Limb (tissue), 2 donors: Measurements from ENCODE around the gene FUCA2.
"Not testable (repeated sequence)": the region's sequence is repeated elsewhere in the genome, so short reads cannot be mapped to it uniquely, and the experiment has no call there.

Experiments
- DNase-seq, 2 donors: peaks; one replicate each; pipeline ENCODE4 v3.0.0-alpha.2; 2016; ENCODE audit errors: extremely low spot score in 2 of 2

Gene FUCA2

GRCh38 chr6:143501851-143502250, 9.7 kb downstream of the FUCA2 start:
- no peak for DNase-seq

- no peak for DNase-seq
Measured at GRCh38 chr6:143498428-143498827, 13.1 kb downstream of the FUCA2 start.

DNA sequence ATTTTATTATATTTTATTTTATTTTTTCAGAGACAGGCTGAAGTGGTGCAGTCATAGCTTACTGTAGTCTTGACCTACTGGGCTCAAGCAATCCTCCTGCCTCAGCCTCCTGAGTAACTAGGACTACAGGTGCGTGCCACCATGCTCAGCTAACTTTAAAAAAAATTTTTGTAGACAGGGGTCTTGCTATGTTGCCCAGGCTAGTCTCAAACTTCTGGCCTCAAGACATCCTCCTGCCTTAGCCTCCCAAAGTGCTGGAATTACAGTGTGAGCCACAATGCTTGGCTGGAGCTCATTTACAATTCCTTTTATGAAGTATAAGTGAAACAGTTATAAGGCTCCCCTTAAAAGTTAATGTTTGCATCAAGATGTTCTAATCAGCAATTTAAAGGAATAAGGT, 14.5 kb downstream of the FUCA2 start:
- no peak for DNase-seq

GRCh38 chr6:143490775-143491174, 20.7 kb downstream of the FUCA2 start:
- DNase-seq: no peak

DNA sequence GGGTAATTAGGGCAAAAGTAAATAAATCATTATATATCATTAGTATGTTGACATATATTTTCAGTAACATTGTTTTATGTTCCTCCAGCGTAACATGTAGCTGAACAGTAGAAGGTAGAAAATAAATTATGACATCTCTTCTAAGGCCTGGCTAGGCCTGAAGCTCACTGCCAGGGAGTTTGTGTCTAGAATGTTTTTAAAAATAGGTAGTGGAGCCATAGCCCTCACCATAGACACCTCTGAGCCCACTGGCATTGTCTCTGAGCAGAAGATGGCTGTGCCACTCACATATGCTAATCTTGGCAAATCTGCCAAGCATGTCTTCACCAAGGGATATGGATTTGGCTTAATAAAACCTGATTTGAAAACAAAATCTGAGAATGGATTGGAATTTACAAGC, 21.3 kb downstream of the FUCA2 start:
- DNase-seq: no peak

- no peak for DNase-seq
Measured at GRCh38 chr6:143486752-143487151, 24.8 kb downstream of the FUCA2 start.

- no peak for DNase-seq
Measured at GRCh38 chr6:143485967-143486366, 25.6 kb downstream of the FUCA2 start.

- DNase-seq: no peak
Measured at GRCh38 chr6:143482593-143482992, 28.9 kb downstream of the FUCA2 start.

GRCh38 chr6:143478479-143479062, 32.9 kb downstream of the FUCA2 start:
- no peak for DNase-seq

DNA sequence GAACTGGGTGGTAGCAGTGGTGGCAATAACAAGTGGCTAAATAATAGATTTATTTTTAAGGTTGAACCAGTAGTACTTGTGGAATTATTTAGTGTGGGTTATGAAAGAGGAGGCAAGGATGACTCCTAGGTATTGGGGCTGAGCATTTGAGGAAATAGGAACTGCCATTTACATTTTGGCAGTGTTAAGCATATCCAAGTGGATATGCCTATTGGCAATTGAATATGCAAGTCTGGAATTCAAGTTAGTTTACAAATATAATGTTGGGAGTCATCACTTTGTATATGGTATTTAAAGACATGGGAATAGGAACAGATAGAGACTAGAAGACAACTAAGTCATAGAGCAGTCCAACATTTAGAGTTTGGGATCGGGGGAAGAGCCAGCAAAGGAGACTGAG, 35.0 kb downstream of the FUCA2 start:
- no peak for DNase-seq

DNA sequence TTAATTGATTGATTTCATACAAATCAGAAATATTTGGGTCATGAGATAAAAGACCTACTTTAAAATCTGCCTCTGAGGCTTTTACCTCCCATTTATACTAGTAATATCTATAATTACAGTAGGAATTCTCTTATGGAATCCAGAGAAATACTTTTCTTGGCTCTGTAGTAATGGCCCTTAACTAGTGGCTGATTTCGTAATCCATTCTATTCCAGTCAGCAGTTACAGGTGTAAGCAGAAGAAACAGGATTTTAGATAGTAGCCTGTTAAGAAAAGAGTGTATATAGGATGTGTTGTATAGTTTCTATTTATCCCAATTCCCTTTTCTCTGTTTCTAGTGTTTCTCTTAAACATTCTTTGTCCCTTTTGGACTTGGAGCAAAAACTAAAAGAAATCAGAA, 39.7 kb downstream of the FUCA2 start:
- no peak for DNase-seq

- not testable (repeated sequence) for DNase-seq
Measured at GRCh38 chr6:143468823-143469222, 42.7 kb downstream of the FUCA2 start.

DNA sequence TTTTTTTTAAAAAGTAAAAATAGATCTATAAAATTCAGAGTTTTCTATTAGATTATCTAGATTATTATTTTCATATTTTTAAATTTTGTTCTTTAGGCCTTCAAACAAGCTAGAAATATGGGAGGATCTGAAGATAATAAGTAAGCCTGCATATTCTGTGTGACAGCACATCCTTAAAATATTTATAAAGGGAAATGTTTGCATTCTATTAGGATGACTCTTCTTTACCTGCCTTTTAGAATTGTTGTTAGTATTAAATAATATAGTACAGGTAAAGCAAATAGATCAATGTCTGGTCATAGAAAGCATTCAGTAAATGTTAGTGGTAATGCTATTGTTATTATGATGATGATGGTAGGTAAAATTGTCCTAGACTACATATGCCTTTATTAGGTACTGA, 43.5 kb downstream of the FUCA2 start:
- no peak for DNase-seq

- no peak for DNase-seq
Measured at GRCh38 chr6:143465546-143465945, 46.0 kb downstream of the FUCA2 start.

- DNase-seq: no peak
Measured at GRCh38 chr6:143457563-143458359, 53.8 kb downstream of the FUCA2 start.

- DNase-seq: no peak
Measured at GRCh38 chr6:143451531-143451930, 60.0 kb downstream of the FUCA2 start.

DNA sequence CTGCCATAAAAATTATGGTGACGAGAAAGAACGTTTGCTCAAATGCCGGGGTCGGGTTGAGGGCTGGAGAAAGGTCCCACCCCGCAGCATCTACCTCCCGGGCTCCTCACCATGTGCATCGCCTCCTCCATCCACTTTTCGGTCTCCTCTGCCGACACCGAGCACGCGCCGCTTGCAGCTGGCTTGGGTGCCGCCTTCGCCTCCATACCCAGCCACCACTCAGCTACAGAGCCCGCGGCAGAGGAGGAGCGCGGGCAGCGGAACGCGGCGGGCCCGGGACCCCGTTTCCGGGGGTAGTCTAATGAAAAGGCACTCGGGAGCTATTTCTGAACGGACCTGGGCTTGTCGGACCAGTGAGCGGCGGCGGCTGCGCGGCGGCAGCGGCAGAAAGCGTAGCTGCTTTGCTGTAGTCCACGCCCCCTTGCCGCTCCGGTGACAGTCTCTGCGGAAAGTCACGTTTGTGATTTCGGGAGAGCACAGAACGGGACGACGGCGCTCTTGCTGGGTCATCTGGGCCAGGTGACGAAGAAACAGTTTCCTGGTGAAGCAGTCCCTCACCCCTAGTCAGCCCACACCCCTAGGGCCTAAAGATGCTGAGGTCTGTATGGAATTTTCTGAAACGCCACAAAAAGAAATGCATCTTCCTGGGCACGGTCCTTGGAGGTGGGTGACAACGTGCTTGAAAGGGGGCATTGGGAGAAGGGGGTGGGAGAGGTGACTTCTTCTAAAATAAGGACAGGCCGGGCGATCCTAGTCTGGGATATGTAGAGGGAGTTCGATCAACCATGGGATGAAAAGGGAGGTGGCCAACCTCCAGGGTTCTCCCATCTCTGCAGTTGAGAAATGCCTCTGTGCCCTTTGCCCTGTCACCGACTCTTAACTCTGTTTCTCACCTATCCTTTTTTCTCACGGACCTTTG, 60.8 kb downstream of the FUCA2 start, which contains the start of the genes ADAT2 and PEX3:
Gene ADAT2 (minus strand): TSS at position 243 of the 919 bp plus-strand sequence. CDS start 37 bp downstream, at position 206.
Gene PEX3 (plus strand): TSS at position 353 of the 919 bp plus-strand sequence. CDS start 238 bp downstream, at position 591.
- DNase-seq: peak; percentile 94 to 95

GRCh38 chr6:143449714-143450452, 61.6 kb downstream of the FUCA2 start:
- DNase-seq: peak; percentile 25 to 34

DNA sequence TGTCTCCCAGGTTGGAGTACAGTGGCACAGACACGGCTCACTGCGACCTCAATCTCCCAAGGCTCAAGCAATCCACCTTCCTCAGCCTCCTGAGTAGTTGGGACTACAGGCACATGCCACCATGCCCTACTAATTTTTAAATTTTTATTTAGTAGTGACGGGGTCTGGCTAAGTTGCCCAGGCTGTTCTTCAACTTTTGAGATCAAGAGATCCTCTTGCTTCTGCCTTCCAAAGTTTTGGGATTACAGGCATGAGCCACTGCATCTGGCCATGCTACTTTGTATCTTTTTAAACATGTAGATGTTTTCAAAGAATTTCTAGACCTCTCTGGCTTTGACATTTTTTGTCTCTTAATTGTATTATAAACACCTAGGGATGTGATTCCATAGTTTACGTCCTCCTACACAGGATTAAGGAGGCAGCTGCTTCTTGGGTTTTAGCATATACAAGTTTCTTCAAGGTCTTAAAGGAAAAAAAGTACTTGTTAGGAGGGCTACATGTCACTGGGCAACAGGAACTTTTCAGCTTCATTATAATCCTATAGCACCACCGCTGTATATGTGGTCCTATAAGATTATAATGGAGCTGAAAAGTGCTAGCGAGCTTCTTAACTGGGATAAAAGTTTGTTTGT, 62.3 kb downstream of the FUCA2 start:
- DNase-seq: no peak

DNA sequence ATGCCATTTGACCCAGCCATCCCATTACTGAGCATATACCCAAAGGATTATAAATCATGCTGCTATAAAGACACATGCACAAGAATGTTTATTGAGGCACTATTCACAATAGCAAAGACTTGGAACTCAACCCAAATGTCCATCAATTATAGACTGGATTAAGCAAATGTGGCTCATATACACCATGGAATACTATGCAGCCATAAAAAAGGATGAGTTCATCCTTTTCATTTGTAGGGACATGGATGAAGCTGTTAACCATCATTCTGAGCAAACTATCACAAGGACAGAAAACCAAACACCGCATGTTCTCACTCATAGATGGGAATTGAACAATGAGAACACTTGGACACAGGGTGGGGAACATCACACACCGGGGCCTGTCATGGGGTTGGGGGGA, 63.7 kb downstream of the FUCA2 start:
- DNase-seq: not testable (repeated sequence)
